Suprapubic skin (tissue), 4 donors: ENCODE results near the gene CBY1. TPM values are rescaled to one million over a fixed set of nuclear protein-coding genes. Genes with fewer than 3 reads are reported as not detected.

Experiments used
- DNase-seq, 2 donors: peaks; one replicate each; pipeline ENCODE4 v3.0.0-alpha.2; 2019; ENCODE audit warnings: low spot score in 2 of 2
- H3K27ac ChIP-seq: fragments of 200-600 bp; sonication (generic); one replicate; pipeline ENCODE4 v1.5.1; 2019
- H3K27me3 ChIP-seq: fragments of 200-600 bp; sonication (generic); one replicate; pipeline ENCODE4 v1.5.1; 2019
- H3K36me3 ChIP-seq: fragments of 200-600 bp; sonication (generic); one replicate; pipeline ENCODE4 v1.5.1; 2019
- H3K4me1 ChIP-seq: fragments of 200-600 bp; sonication (generic); one replicate; pipeline ENCODE4 v1.5.1; 2019
- H3K4me3 ChIP-seq: fragments of 200-600 bp; sonication (generic); one replicate; pipeline ENCODE4 v1.5.1; 2019; ENCODE audit warnings: mild to moderate bottlenecking
- H3K9me3 ChIP-seq: fragments of 200-600 bp; sonication (generic); one replicate; pipeline ENCODE4 v1.5.1; 2019
- EP300 ChIP-seq: sonication (generic); formaldehyde crosslinking; IDR thresholded peaks from one replicate; pipeline ENCODE4 v1.6.1; 2017; ENCODE audit warnings: antibody characterized with exemption
- POLR2A ChIP-seq, 2 donors: fragments of 450-650 bp; IDR thresholded peaks; one replicate each; pipeline ENCODE4 v1.6.1; 2017; ENCODE audit warnings: antibody characterized with exemption in 2 of 2, mild to moderate bottlenecking in 2 of 2, moderate library complexity in 2 of 2
- POLR2AphosphoS5 ChIP-seq, 3 donors: sonication (generic); formaldehyde crosslinking; IDR thresholded peaks; one replicate each; pipeline ENCODE4 v1.6.1; 2017; ENCODE audit warnings: antibody characterized with exemption in 3 of 3
- WGBS: methylation state at CpG from one replicate; pipeline ENCODE4 v1.1.5; 2018; 5-methylcytosine and 5-hydroxymethylcytosine counted together
- total RNA-seq, 4 donors: library from RNA; depleted of rRNA; stranded (reverse); fragments of >200 nt; gene quantifications; one replicate each; pipeline ENCODE4 v1.1.0, GENCODE V29; 2016
- TF ChIP-seq, protein P1 (sequence below), 2 donors: fragments of 200-600 bp in 1 of 2; fragments of 450-650 bp in 1 of 2; sonication (generic) in 1 of 2; IDR thresholded peaks; one replicate each; pipeline ENCODE4 v1.5.1; 2016 to 2019; ENCODE audit warnings: antibody characterized with exemption in 2 of 2, mild to moderate bottlenecking in 1 of 2, moderate library complexity in 1 of 2

The CBY1 gene
- total RNA-seq, 4 donors from 2014 or later = 9.9 to 25.7 (median 15.4) TPM

- Histone ChIP-seq H3K36me3 (no peaks in the 10 kb centered on the region), H3K27ac (no peak overlapping the region), H3K4me1 (peaks cover 4% of the 10 kb centered on the region), H3K27me3 (no peaks in the 10 kb centered on the region), H3K9me3 (no peaks in the 10 kb centered on the region), H3K4me3 (no peak overlapping the region)
- no peak for DNase-seq
- TF ChIP-seq POLR2A (IDR thresholded peaks at IDR 0.05) (no peak), POLR2AphosphoS5 (IDR thresholded peaks at IDR 0.05) (no peak), EP300 (no peak)
- TF ChIP-seq, protein P1, sequence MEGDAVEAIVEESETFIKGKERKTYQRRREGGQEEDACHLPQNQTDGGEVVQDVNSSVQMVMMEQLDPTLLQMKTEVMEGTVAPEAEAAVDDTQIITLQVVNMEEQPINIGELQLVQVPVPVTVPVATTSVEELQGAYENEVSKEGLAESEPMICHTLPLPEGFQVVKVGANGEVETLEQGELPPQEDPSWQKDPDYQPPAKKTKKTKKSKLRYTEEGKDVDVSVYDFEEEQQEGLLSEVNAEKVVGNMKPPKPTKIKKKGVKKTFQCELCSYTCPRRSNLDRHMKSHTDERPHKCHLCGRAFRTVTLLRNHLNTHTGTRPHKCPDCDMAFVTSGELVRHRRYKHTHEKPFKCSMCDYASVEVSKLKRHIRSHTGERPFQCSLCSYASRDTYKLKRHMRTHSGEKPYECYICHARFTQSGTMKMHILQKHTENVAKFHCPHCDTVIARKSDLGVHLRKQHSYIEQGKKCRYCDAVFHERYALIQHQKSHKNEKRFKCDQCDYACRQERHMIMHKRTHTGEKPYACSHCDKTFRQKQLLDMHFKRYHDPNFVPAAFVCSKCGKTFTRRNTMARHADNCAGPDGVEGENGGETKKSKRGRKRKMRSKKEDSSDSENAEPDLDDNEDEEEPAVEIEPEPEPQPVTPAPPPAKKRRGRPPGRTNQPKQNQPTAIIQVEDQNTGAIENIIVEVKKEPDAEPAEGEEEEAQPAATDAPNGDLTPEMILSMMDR (IDR thresholded peaks at IDR 0.05) = no peak
- 86% methylated on average over 5 of the region's 5 CpGs for WGBS
Observed at GRCh38 chr22:38649841-38650522, 6.5 kb upstream of the CBY1 start.

GRCh38 chr22:38652859-38653258 lies 3.6 kb upstream of the CBY1 start:
- TF ChIP-seq POLR2A (IDR thresholded peaks at IDR 0.05) (no peak), EP300 (no peak), POLR2AphosphoS5 (IDR thresholded peaks at IDR 0.05) (no peak)
- TF ChIP-seq, protein P1 (IDR thresholded peaks at IDR 0.05) = no peak
- no peak overlapping the region for H3K4me3 ChIP-seq
- no peak for DNase-seq
- peaks cover 17% of the 10 kb centered on the region for H3K4me1 ChIP-seq
- no peaks in the 10 kb centered on the region for H3K27me3 ChIP-seq
- H3K27ac ChIP-seq = no peak overlapping the region
- H3K9me3 ChIP-seq = no peaks in the 10 kb centered on the region
- no peaks in the 10 kb centered on the region for H3K36me3 ChIP-seq

DNA sequence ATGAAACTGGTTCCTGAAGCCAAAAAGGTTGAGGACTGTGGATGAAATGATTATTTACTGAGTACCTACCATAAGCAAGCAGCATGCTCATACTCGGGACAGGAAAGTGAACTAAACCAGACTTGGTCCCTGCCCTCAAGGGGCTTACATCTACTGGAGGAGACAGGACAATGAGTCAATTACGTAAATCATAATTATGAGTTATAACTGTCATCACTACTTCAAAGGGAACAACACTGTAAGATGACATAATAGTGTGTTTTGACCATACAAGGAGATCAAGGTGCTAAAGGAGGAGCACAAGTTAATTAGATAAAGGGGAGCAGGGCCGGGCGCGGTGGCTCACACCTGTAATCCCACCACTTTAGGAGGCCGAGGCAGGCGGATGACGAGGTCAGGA lies 2.7 kb upstream of the CBY1 start:
- Histone ChIP-seq H3K36me3 (no peaks in the 10 kb centered on the region), H3K9me3 (no peaks in the 10 kb centered on the region), H3K4me1 (peaks cover 25% of the 10 kb centered on the region), H3K27me3 (no peaks in the 10 kb centered on the region), H3K4me3 (no peak overlapping the region), H3K27ac (no peak overlapping the region)
- 95% methylated on average over 8 of the region's 8 CpGs for WGBS
- DNase-seq = no peak
- TF ChIP-seq, protein P1 (IDR thresholded peaks at IDR 0.05) = no peak
- TF ChIP-seq POLR2AphosphoS5 (IDR thresholded peaks at IDR 0.05) = no peak
- TF ChIP-seq POLR2A (IDR thresholded peaks at IDR 0.05) = no peak
- no peak for TF ChIP-seq EP300

DNA sequence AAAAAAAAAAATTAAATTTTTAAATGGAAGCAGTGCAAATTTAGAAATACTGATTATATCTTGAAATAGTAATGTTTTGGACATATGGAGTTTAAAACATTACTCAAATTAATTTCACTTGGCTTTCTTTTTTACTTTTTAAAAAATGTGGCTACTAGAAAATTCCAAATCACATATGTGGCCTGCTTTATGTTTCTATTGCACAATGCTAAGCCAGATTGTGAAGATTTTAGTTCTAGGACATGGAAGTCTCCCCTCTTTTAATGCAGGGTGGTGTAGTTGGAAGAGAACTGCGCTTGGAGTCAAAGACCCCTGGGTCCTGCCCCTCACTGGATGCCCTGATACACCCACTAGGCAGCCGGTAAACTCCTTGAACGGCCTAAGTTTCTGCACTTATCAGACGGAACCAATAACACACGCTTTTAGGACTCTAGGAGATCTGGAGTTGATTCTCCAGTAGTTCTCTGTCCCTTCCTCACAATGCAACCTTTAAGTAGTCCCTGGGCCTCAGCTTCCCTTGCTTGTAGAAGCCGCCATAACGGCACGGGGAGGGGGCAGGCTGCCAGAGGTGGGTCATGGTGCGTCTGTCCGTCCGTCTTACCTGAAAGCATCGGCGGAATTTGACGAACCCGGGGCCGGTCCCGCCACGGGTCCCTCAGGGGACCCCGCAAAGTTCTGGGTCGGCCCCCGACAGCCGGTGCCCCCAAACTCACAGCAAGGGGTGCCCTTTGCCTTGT lies 751 bp upstream of the CBY1 start:
- H3K36me3 ChIP-seq = no peaks in the 10 kb centered on the region
- no peaks in the 10 kb centered on the region for H3K9me3 ChIP-seq
- WGBS = 24% methylated on average over 7 of the region's 22 CpGs
- peak overlapping the region; percentile 96 for H3K4me3 ChIP-seq
- H3K27ac ChIP-seq = peak overlapping the region; percentile 89
- no peaks in the 10 kb centered on the region for H3K27me3 ChIP-seq
- no peak for TF ChIP-seq POLR2A (IDR thresholded peaks at IDR 0.05)
- TF ChIP-seq EP300 = no peak
- no peak for TF ChIP-seq POLR2AphosphoS5 (IDR thresholded peaks at IDR 0.05)
- TF ChIP-seq, protein P1 (IDR thresholded peaks at IDR 0.05) = no peak
- DNase-seq = peak in 1 of 2 donors; percentile 67
- H3K4me1 ChIP-seq = peaks cover 25% of the 10 kb centered on the region
